HG02642 (cell line): ENCODE data around the gene COPA.

Source experiments
- ATAC-seq: cut with Tn5 transposase; IDR thresholded peaks from one replicate; pipeline ENCODE4 v1.9.1; 2021; ENCODE audit warnings: mild to moderate bottlenecking; ENCODE audit not compliant: unreplicated experiment, poor library complexity

The COPA gene

DNA sequence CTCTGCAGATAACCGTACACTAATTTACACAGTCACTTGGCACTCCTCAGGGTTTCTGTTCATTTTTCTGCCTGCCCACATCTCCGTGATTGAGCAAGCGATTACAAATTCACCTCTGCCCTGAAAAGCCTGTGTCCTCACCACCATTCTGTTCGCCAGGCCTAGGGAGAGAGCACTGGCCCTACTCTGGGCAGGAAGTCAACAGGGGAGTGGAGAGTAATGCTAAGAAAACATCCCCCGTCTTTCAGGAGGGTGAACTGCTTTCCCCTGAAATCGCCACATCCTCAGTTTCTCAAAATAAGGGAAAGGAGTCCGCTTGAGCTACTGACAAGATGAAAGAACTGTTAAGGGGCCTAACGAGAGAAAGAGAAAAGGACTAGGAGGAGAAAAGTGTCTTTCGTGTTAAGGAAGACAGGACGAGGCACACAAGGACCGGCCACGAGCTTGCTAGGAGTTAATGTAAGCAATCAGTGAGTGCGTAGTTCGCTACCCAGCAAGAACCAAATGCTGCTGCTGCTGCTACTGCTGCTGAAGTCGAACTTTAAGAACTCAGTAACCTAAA, 58.7 kb downstream of the COPA start:
- ATAC-seq: peak; percentile 17

DNA sequence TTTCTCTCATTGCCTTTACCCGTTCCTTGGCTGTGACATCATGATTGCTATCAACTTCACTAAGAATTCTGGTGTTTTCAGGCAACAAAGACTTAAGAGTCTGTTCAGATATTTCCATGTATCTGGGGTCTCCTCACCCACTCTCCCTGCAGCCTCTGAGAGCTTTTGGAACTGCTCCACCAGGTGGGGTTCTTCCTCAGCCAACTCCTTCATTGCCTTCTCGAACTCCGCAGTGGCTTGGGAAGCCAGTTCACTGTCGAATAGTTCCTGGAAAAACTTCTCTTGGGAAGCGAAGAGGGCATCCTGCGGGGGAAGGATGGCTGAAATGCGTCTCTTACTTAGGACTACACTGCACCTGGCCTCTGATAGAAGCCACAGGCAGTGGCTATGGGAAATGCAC, 60.2 kb downstream of the COPA start:
- no peak for ATAC-seq

DNA sequence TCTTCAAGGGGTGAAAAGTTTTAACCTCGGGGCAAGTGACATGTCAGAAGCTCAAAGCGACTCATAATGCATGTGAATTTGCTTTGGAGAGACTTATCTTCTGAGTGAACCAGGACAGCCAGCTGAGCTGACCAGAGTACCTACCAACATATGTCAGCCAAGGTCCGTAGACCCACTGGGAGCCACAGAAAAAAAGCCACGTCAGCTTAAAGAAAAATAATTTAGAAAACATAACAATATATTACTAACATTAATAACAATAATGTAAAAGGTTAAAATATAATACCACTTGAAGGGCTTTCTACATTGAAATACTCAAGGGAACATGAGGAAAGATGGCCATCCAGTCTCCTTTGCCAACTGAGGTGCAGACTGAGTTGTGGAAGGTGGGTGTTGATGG, 65.1 kb downstream of the COPA start:
- ATAC-seq: no peak

DNA sequence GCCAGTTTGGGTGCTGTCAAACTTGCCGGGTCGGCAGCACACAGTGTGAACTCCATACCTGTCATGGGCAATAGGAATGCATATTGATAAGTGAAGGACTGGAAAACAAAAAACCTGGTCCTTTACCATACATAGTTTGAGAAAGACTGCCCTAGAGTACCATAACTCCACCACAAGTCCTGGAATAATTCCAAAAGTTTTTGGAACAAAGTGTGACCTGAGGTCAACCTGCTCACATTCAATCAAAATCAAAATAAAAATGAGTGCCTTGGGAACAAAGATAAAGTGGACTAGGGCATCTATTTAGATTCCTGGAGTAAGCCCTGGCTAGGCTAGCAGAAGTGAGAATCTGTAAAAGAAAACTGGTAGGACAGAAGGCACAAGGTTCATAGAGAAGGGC, 65.7 kb downstream of the COPA start:
- no peak for ATAC-seq

DNA sequence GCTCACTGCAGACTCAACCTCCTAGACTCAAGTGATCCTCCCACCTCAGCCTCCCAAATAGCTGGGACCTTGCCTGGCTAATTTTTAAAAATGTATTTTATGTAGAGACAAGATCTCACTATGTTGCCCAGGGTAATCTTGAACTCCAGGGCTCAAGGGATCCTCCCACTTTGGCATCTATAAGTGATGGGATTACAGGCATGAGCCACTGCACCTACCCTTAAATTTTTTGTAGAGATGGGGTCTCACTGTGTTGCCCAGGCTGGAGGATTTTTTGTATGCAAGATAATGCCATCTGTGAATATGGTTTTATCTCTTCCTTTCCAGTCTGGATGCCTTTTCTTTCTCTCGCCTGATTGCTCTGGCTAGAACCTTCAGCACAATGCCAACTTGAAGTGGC, 72.0 kb downstream of the COPA start:
- no peak for ATAC-seq

DNA sequence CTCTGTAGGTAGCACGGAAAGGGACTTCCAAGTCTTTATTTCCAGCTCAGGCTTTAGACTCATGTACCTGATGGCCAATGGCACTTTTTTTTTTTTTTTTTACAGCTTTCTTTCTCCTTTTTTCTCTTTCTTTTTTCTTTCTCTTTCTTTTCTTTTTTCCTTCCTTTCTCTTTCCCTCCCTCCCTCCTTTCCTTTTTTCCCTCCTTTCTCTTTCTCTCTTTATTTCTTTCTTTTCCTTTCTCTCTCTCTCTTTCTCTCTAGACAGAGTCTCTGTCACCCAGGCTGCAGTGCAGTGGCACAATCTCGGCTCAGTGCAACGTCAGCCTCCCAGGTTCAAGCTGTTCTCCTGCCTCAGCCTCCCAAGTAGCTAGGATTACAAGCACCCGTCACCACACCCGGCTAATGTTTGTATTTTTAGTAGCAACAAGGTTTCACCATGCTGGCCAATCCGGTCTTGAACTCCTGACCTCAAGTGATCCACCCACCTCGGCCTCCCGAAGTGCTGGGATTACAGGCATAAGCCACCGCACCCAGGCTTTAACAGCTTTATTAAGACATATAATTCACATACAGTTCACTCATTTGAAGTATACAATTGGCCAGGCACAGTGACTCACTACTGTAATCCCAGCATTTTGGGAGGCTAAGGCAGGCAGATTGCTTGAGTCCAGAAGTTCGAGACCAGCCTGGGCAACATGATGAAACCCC, 75.6 kb downstream of the COPA start:
- no peak for ATAC-seq

DNA sequence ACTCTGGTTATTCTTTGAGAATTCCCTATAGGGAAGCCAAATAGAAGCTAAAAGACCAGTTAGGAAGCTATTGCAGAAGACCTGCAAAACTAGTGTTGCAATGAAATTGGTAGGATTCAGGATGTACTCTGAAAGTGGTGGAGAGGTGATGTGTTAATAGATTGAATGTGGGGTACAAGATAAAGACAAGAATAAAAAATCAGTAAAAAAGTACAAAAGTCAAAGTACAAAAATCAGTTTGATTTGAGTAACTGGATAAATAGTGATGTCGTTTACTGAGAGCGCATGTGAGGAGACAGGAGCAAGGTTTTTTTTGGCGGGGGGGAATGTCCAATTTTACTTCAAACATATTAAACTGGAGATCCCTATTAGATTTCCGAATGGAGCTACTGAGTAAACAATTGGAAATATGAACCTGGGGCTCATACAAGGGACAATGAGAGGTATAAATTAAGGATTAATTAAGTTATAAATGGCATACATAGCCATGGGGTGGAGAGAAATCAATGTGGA, 78.2 kb downstream of the COPA start:
- ATAC-seq: no peak

DNA sequence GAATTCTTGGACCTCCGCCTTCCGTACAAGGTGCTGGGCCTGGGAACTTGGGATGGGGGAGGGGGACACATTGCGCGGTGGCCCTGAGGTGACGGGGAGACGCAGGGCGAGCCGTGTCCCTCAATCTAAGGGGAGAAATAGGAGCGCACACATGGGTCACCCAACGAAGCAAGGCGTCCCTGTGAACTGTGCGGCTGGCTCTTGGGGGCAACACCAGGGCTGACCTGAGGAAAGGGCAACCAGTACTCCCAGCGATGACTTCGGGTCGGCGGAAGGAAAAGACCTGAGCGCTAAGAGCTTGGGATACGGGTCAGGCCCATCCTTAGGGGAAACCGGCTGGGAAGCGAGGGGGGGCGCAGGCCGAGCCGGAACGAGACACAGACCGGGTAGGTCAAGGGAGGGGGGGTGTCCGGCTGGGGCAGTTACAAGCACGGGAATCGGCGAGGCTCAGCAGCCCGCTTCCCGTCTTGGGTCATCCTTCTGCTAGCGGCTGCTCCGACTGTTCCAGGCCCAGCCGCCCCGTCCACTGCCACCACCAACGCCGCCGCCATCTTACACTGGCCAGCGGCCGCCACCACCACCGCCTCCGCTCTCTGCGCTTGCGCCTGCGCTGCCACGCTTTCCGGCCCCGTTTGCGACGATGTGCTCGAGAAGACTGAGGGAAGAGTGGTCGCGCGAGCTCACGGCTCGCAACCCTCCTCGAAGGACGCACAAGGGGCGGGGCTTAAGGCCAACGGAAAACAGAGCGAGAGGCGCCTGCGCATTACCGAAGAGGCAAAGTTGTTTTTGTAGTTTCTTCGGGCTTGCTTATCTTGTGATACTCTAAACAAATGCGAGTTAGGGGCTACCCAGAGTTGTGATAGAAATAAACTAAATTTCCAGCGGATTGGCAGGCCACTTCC, 80.9 kb downstream of the COPA start, which contains the start of gene DCAF8:
Gene DCAF8, minus strand, starts transcription at position 657 of the 902 bp plus-strand sequence. CDS start 18,541 bp downstream, outside the sequence.
- ATAC-seq: peak; percentile 88

DNA sequence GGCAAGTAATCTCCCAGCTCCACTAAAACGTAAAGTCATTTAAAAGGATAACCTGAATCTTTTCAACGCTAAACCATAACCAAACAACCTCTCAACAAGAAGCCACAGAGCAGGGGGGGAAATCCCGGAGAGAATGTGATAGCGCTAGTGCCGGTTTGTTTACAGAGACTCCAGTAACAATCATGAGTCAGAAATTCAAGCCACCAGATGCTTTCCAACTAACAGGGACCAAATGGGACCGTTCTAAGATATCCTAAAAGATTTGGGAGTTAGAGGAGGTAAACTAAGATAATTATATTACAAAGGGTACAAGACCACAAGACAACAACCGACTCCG, 81.5 kb downstream of the COPA start:
- ATAC-seq: peak; percentile 27

DNA sequence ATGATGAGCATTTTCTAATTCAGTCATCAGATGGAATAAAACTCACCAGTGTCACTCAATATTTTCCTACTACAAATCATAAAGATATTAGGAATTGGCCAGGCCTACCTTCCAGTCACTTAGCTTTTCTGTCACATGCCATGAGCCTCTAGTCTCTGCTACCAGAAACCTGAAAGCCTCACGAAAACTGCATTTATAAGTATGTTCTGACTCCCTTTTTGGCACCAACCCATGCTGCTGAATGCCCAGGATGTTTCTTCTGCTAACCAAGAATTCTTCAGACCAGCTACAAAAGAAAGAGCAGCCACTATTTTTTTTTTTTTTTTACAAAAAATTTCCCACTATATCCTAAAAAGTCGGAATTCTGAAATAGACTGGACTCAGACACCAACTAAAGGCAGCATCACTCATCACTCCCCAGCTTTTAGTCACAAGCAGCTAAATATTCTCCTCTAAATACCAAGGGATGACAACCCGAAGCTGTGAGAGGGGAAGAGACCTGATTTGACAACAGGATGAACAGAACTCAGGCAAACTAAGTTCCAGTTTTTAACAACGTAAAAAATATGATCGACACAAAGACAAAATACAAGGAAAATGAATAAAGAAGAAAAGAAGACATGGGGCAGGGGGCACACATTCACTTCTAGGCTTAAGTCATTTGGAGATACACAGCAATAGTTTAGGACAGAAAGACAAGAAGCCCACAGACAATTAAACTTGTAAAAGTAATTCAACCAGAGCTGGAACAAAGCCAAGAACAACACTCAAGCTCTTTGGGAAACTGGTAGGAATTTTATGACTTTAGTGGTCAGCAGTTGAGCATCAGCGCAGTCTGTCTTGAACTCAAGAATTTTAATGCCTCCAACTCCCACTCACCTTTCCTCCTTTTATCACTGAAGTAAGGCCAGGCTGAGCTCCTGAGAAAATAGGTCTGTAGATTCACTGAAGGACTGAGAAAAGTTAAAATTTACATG, 82.4 kb downstream of the COPA start:
- ATAC-seq: no peak

DNA sequence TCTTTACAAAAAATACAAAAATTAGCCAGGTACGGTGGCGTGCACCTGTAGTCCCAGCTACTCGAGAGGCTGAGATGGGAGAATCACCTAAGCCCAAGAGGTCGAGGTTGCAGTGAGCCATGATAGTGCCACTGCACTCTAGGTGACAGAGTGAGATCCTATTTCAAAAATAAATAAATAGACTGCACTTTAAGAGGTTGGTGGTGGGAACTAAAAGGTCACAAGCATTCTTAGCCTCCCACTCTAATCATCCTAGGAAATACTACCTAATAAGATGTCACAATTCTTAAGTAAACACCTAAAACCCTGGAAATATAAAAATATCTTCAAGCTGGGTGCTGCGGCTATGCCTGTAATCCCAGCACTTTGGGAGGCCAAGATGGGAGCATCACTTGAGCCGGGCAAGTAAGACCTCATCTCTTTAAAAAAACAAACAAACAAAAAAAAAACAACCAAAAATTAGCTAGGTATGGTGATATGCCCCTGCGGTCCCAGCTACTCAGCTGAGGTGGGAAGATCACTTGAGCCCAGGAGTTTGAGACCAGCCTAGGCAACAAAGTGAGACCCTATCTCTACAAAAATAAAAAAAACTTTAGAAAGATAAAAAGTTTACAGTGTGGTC, 84.8 kb downstream of the COPA start:
- ATAC-seq: no peak

DNA sequence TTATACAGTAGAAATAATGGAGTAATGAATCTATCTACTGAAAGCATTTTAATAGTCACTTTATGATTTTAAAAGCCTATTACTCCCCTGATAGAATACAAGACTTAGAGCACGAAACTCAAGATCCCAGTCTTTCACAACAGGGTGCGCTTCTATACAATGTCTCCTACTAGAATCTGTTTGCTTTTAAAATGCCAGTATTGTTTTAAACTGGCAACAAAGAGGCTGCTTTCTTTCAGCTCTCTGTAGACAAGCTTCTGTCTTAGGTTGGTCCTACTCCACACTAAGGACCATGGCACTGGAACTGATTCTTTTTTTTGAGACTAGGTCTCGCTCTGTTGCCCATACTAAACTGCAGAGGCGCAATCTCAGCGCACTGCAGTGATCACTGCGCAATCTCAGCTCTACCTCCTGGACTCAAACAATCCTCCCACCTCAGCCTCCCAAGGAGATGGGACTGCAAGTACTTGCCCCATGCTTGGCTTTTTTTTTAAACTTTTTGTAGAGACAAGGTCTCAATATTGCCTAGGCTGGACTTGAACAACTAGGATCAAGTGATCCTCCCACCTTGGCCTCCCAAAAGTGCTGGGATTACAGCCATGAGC, 85.5 kb downstream of the COPA start:
- no peak for ATAC-seq

DNA sequence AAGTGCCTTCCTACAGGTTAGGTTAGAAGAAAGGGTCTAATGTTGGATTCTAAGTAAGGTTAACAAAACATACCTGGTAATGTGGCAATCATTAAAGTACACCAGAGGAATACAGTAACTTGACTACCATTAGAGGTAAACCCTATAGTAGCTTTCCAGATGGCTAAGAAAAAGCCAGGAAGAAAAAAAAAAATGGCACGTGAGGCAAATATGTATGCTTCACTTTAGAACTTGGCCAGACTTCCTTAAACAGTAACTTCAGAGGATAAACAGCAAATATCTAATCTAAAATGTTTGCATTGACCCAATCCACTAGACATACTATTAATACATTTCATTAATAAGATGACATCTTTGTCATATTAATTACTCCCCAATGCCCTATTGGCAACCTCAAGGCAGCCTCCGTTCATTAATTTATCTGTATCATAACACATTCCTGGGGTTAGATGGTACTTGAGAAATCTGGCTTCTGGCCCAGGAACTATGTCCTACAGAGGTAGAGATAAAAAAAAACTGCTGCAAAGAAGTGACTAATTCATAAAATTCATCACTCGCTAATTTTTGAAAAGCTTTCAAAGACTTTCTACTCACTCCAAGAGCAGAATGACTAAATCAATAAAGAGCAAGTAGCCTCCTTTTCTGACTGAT, 86.5 kb downstream of the COPA start:
- ATAC-seq: no peak

DNA sequence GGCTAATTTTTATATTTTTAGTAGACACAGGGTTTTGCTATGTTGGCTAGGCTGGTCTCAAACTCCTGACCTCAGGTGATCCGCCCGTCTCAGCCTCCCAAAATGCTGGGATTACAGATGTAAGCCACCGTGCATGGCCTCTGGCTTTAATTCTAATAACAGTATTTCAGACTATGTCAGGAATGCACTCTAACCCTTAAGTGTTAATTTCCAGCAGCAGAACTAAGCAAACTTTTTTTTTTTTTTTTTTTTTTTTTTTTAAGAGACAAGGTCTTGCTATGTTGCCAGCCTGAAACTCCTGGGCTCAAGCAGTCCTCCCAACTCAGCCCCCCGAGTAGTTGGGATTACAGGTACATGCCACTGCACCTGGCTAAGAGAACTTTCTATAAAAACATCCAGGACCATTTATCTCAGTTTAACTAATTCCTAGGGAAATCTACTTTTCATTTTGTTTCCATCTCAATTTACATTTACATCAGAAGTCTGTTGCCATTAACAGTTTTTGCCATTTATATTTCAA, 87.2 kb downstream of the COPA start:
- ATAC-seq: no peak

DNA sequence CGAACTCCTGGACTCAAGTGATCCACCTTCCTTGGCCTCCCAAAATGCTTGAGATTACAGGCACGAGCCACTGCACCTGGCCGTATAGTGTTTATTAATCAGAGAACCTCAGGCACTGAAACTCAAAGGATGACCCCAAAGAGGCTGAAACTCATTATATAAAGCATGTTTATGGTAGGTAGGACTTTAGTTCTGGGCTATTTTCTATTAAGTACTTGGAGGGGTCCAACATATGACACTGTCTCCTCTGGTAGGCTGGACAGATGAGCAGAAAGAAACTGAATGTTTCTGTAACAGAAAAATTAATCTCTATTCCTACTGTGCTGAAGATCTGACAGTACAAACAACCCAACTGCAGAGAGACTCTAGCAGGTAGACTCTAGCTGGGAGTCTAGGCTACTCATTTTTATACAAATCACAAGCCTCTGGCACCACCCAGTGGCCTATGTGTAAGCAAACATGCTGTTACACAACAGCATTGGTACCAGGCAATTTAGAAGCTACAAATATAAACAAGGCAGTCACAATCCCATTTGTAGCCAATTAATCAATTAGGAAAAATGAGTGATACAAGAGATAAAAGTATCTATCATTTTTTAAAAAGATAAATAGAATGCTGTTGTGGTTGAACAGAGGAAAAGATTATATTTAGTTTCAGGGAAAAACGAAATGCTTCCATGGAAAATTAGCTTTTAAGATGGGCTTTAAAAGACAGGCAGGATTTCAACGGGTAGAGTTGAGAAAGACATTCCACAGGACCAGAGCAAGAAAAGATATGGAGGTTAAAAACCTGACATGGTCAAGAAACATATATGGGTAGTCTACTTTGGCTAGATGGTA, 91.1 kb downstream of the COPA start:
- ATAC-seq: peak; percentile 66

DNA sequence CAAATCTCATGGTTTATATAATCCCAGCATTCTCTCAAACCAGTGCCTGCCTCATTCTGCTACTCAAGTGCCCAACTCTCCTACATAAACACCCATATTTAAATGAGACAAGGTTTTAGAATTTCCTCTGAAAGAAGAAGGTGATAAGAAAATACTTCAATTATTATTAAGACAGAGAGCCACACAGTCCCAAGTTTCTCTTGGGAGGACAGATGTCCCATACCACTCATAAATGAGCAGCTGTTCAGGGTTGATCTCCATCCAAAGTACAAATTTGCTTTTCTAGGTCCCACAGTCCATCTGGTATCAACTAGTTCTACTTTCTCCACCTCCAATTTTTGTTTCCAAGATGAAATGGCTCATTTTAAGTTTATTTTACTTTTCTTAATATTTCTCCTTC, 92.0 kb downstream of the COPA start:
- no peak for ATAC-seq

DNA sequence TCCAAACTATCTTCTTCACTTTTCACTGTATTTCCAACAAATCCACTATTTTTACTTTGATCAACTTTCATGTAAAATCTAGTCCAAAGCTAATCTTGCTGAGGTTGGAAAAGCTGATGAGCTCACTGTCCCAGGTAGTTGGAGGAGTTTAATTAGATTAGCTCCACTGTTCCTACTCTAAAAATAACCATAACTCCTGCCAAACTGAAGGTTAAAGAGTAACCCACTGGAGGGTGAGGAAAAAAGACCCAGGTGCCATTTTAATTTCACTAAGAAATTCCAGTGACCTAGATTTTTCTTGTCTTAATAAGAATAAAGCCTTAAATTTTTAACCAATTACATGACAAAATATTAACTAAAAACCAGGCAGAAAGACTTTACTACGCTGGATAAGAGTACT, 96.0 kb downstream of the COPA start:
- no peak for ATAC-seq

DNA sequence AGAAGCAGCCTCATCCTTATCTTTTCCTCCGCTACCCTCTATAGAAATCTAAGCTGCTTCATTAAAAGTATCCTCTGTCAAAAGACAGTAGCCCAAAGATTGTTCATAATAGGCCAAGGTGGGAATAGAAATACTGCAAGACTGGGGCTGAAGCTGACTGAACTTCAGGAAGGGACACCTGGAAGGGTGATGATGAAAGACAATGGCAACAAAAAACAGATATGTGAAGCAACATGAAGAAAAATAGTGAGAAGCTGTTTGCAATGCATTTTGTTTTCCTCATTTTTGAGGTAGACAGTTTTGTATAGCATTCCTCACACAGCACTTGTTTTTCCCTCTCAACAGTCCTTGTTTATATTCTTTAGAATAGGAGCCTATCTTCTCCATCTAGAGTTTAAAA, 97.6 kb downstream of the COPA start:
- no peak for ATAC-seq
